ENCODE data around the gene FGF3.

FGF3 gene

GRCh38 chr11:69818603-69819441 lies at the start of gene FGF3:
Gene FGF3, minus strand, starts transcription at chr11:69819416. Its CDS starts 483 bp downstream, at chr11:69818933.
- DNase-seq: no peak

- no peak for DNase-seq
These were observed 49.7 kb upstream of the FGF3 start for GRCh38 chr11:69868871-69869270.

GRCh38 chr11:69868006-69868810 lies 49.0 kb upstream of the FGF3 start:
- DNase-seq: no peak

- DNase-seq: no peak
These were observed 48.1 kb upstream of the FGF3 start for GRCh38 chr11:69867076-69868005.

GRCh38 chr11:69866648-69867047 lies 47.4 kb upstream of the FGF3 start:
- DNase-seq: no peak

- no peak for DNase-seq
These were observed 46.5 kb upstream of the FGF3 start for GRCh38 chr11:69865707-69866106.

GRCh38 chr11:69864686-69865661 lies 45.8 kb upstream of the FGF3 start:
- no peak for DNase-seq

- no peak for DNase-seq
These were observed 44.5 kb upstream of the FGF3 start for GRCh38 chr11:69863544-69864200.

- DNase-seq: no peak
These were observed 43.8 kb upstream of the FGF3 start for GRCh38 chr11:69862797-69863543.

GRCh38 chr11:69862331-69862771 lies 43.1 kb upstream of the FGF3 start:
- no peak for DNase-seq

GRCh38 chr11:69861901-69862300 lies 42.7 kb upstream of the FGF3 start:
- DNase-seq: no peak

GRCh38 chr11:69860796-69861445 lies 41.7 kb upstream of the FGF3 start:
- DNase-seq: no peak

GRCh38 chr11:69860244-69860643 lies 41.0 kb upstream of the FGF3 start:
- no peak for DNase-seq

GRCh38 chr11:69859275-69859934 lies 40.2 kb upstream of the FGF3 start:
- no peak for DNase-seq

GRCh38 chr11:69855421-69855820 lies 36.2 kb upstream of the FGF3 start:
- DNase-seq: no peak

GRCh38 chr11:69854713-69855112 lies 35.5 kb upstream of the FGF3 start:
- DNase-seq: no peak

GRCh38 chr11:69852056-69852455 lies 32.8 kb upstream of the FGF3 start:
- no peak for DNase-seq

- DNase-seq: no peak
These were observed 29.0 kb upstream of the FGF3 start for GRCh38 chr11:69848201-69848600.

- no peak for DNase-seq
These were observed 25.2 kb upstream of the FGF3 start for GRCh38 chr11:69844396-69844795.

All from midbrain (tissue), 1 donor.